HG03025 (cell line): Measurements from ENCODE around the gene NRG4.
"Not testable (repeated sequence)": the region's sequence is repeated elsewhere in the genome, so short reads cannot be mapped to it uniquely, and the experiment has no call there.

Source experiments
- ATAC-seq: cut with Tn5 transposase; IDR thresholded peaks from one replicate; pipeline ENCODE4 v1.9.1; 2021; ENCODE audit warnings: mild to moderate bottlenecking, moderate library complexity; ENCODE audit not compliant: unreplicated experiment, low FRiP score

NRG4 gene

GRCh38 chr15:75928680-75929608, 83.3 kb downstream of the NRG4 start:
- ATAC-seq: no peak

DNA sequence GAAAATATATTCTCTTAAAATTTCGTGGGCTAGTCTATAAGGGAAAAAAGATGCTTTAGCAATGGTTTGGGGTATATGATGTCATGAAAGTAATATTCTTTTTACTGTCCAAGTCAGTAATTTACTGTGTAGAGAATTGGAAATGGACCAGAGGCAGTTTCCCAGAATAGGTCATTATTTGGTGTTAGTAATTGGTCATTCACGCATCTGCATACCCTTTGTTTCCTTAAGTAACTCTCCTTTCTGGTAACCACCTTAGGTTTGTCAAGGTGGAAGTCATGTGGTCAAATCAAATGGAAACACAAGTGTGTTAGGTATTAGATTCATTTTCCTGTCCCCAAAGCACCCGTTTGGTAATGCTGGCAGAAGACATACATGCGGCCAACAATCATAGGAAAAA, 84.6 kb downstream of the NRG4 start:
- ATAC-seq: no peak

DNA sequence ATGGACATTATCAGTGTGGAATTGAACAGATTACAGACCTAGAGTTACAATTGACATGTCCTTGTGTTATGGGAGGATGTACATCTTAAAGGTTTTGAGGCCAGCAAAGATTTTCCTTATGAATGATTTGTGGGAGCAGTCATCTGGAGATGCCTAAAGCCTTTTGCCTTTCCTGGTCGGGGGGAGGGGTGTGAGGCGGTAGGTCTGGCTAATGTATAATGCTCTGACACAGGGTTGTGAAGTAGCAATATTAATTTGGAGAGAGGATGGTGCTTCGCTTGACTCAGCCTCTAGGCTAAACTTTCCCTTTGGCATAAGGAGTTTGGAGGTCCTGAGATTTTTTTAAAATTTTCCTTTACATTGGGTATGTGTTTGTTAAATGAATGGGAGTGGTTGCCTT, 85.3 kb downstream of the NRG4 start:
- ATAC-seq: no peak

DNA sequence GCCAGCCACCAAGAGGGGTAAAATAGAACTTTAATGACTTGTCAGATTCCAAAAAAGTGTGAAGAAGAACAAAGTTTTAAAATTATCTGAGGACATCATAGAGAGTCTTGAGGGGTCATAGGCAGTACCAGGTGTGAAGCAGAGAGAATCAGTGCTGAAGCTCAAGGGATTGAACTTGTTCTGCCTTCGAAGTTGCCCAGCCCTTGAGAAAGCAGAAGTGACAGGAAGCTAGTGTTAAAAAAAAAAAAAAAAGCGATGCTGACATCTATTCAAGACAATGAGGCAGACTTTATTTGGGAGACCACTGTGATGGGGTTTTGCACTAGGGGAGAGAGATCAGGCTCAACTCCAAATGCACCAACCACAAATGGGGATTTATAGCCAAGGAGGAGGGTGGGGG, 86.8 kb downstream of the NRG4 start:
- ATAC-seq: no peak

DNA sequence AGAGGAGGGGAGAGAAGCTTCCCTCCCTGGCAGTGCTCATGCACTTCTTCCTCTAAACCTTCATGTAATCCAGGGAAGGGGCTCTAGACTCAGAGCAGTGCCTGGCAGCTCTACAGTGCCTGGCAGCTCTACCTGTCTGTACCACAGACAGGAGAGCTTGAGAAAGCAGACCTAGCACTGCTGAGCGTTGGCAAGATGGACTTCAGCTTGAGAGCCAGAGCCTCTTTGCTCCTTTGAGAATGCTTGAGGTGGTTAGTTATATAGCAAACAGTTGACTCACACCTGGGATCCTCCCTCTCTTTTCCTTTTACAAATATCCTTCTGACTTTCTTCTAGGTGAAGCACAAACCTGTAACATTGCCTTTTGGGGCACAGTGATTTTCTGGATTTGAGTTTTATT, 87.6 kb downstream of the NRG4 start:
- no peak for ATAC-seq

DNA sequence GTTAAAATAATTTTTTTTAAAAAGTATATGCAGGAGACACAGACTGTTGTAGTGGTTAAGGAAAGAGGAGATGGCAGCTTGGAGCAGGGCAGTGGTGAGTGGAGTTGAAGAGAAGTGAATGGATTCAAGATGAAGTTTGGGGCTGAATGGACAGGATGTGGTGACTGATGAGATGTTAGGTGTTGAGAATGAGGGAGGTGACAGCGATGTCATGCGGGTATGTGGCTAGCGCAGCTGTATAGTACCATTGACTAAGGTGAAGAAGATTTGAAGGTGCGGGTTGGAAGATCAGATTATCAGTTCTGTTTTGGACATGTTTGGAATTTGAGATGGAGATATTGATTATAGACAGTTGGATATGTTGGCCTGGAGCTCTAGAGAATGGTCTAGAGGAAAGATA, 88.5 kb downstream of the NRG4 start:
- ATAC-seq: no peak

GRCh38 chr15:75921732-75922703, 90.2 kb downstream of the NRG4 start:
- no peak for ATAC-seq

DNA sequence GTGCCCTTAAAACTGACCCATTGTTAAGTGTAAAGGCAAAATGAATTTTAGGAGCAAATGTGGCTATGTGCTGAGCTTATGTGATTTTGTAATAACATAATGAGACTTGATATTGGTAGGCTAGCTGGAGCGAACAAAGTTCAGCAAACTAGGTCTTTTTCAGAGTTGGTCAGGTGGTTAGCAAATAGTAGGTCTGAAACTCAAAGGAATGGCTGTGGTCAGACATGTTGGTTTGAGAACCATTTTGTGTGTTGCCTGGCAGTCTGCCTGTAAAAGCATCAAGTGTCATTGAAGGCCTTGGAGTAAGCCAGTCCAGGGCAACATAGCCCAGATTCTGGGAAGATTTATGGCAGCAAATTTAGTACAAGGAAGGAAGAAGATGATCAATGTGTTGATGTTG, 92.1 kb downstream of the NRG4 start:
- ATAC-seq: no peak

- ATAC-seq: no peak
Observed at GRCh38 chr15:75918135-75918534, 94.1 kb downstream of the NRG4 start.

DNA sequence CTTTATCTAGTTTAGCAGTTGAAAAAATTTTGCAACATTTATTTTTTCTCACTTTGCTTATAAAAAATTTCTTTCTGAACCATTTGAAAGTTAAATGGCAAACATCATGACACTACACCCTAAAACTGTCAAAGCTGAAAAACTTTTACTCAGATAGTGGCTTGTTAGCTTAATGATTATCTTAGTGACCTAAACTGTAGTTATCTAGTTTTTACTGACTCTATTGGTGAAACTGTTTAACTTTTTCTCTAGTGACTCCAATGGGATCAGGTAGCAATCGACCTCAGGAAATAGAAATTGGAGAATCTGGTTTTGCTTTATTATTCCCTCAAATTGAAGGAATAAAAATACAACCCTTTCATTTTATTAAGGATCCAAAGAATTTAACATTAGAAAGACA, 95.2 kb downstream of the NRG4 start:
- ATAC-seq: no peak

DNA sequence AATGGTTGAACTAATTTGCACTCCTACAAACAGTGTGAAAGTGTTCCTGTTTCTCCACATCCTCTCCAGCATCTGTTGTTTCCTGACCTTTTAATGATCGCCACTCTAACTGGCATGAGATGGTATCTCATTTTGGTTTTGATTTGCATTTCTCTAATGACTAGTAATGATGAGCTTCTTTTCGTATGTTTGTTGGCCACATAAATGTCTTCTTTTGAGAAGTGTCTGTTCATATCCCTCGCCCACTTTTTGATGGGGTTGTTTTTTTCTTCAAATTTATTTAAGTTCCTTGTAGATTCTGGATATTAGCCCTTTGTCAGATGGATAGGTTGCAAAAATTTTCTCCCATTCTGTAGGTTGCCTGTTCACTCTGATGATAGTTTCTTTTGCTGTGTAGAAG, 101.9 kb downstream of the NRG4 start:
- ATAC-seq: not testable (repeated sequence)

DNA sequence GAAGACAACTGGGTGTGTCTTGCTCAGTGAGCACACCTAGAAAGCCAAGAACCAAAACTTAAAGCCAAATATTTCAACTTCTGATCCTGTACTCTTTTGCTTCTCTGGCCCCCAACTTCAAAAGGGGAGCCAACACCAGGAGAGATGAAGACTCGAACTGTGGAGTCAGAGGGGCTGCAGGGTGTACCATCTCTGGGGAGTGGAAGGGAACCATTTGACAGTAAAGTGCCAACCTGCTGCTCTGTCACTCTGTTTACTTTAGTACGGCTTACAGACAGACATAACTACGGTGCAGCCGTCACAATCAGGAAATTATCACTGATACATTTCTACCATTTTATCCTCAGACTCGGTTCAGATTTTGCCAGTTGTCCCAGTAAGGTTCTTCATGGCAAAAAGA, 107.0 kb downstream of the NRG4 start:
- no peak for ATAC-seq

DNA sequence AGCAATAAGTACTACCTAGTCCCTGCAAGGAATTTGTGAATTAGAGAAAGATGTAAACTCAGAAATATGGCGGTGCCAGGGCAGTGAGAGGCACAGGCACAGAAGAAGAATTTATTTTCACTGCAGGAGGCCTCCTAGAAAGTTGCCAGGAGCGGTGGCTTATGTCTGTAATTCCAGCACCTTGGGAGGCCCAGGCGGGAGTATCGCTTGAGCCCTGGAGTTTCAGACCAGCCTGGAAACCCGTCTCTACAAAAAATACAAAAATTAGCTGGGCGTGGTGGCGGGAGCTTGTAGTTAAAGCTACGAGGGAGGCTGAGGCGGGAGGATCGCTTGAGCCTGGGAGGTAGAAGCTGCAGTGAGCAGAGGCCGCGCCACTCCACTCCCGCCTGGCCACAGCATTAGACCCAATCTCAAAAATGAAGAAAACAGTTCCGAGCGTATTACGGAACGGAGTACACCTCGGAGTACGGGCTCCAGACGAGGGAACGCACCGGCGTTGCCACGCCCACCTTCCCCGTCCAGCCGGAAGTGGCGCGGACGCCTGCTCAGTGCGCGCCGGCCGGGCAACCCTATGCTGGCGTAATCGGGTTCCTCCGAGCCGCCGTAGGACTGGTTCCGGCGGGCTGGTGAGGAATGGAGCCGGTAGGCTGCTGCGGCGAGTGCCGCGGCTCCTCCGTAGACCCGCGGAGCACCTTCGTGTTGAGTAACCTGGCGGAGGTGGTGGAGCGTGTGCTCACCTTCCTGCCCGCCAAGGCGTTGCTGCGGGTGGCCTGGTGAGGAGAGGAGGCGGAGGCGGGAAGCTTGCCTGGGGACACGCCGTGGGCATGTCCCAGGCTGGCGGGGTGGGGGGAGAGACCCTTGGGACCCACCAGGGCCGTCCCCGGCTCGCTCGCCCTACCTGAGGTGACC, 108.6 kb downstream of the NRG4 start, which contains the start of gene FBXO22:
TSS of gene FBXO22 (plus strand) at position 548 of the 909 bp plus-strand sequence. CDS start at position 634, 86 bp downstream.
- peak; percentile 90 for ATAC-seq

- no peak for ATAC-seq
Observed at GRCh38 chr15:75902129-75902557, 110.1 kb downstream of the NRG4 start.

DNA sequence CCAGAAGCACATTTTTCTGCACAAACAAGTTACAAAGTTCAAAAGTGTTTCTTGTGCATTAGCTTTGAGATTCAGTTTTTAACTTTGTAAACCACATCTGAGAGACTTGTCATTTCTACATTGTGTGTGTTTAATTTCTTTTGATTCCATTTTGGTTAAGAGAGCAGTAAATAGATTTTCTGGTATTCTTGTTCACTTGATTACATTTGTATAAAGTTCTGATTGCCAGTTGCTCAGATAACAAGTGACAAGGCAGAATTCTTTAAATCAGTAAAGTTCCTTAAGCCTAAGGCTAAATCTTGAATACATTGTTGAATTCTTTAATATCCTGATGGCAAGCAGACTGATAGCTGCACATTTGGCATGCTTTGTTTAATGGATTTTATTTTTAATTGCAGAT, 111.6 kb downstream of the NRG4 start:
- no peak for ATAC-seq

- no peak for ATAC-seq
Observed at GRCh38 chr15:75895731-75896130, 116.5 kb downstream of the NRG4 start.

DNA sequence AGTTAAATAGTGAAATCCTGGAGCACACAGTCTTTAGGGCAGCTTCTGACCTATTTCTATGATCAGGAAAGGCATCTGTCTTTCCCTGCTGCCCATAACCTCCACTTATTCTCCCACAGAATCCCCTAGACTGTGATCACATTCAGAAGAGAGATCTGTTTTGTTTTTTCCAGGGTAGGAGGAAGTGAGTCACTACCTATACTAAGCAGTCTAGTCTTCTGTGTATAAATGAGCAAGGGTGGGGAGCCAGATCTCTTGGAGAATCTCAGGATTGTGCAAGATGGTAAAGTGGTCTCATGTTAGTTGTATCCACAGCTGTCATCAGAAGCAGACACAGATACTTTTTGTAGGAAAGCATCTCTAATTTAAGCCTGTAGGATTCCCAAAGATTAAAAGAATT, 120.3 kb downstream of the NRG4 start:
- no peak for ATAC-seq
